Stimulated activated naive CD8-positive, alpha-beta T cell treated with anti-CD3 and anti-CD28 coated beads, Interleukin-15, amount 100 ng/mL, for 72 hours (primary cell): ENCODE measurements around the gene PRR29.
"Not testable (repeated sequence)": the region's sequence is repeated elsewhere in the genome, so short reads cannot be mapped to it uniquely, and the experiment has no call there.

ENCODE experiments used
- ATAC-seq: fragments of 150-1000 bp; cut with Tn5 transposase; 2 replicates; pipeline ENCODE4 v1.10.0; 2021; ENCODE audit warnings: mild to moderate bottlenecking, moderate library complexity
- DNase-seq, 2 donors: peaks; one replicate each; pipeline ENCODE4 v3.0.0; 2021 to 2022
- H3K27ac Mint-ChIP-seq, 2 donors: one replicate each; pipeline ENCODE4 v1.8.0; 2022; ENCODE audit warnings: mild to moderate bottlenecking in 2 of 2, mixed read lengths in 2 of 2, moderate library complexity in 2 of 2
- H3K27me3 Mint-ChIP-seq: one replicate; pipeline ENCODE4 v1.8.0; 2022; ENCODE audit warnings: mixed read lengths
- H3K4me1 Mint-ChIP-seq: one replicate; pipeline ENCODE4 v1.8.0; 2022; ENCODE audit warnings: mild to moderate bottlenecking, mixed read lengths
- H3K4me3 Mint-ChIP-seq, 2 donors: one replicate each; pipeline ENCODE4 v1.8.0; 2022; ENCODE audit warnings: mild to moderate bottlenecking in 2 of 2, mixed read lengths in 2 of 2, moderate library complexity in 1 of 2
- H3K9me3 Mint-ChIP-seq, 2 donors: one replicate each; pipeline ENCODE4 v1.8.0; 2022; ENCODE audit warnings: mixed read lengths in 2 of 2

PRR29 gene

GRCh38 chr17:64015447-64015846 is 17.3 kb downstream of the PRR29 start:
- DNase-seq: no peak
- peak overlapping the region in 1 of 2 donors; percentile 98 for H3K27ac Mint-ChIP-seq
- H3K4me3 Mint-ChIP-seq: peak overlapping the region; percentile 65 to 90
- no peaks in the 10 kb centered on the region for H3K27me3 Mint-ChIP-seq
- H3K4me1 Mint-ChIP-seq: peaks cover 73% of the 10 kb centered on the region
- no peaks in the 10 kb centered on the region for H3K9me3 Mint-ChIP-seq
- no peak for ATAC-seq

GRCh38 chr17:64016231-64016784 is 18.2 kb downstream of the PRR29 start:
- Mint-ChIP-seq H3K27me3 (no peaks in the 10 kb centered on the region), H3K4me1 (peaks cover 73% of the 10 kb centered on the region)
- no peak for ATAC-seq

DNA sequence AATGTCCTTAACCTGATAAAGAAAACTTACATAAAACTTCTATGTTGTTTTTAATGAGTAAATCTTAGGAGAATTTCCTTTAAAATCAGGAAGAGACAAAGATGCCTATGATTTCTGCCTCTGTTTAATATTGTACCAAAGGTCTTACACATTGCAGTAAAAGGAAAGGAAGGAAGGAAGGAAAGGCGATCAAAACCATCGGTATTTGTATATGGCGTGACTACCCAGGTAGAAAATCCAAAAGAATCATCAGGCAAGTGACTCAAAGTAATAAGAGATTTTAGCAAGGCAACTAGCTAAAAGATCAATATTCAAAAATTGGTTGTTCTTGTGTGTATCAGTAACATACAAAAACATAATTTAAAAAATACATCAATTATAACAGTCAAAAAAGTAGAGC is 18.8 kb downstream of the PRR29 start:
- Mint-ChIP-seq H3K9me3 (no peaks in the 10 kb centered on the region), H3K4me3 (peak overlapping the region; percentile 77 to 84), H3K27ac (peak overlapping the region; percentile 48 to 88), H3K4me1 (peaks cover 73% of the 10 kb centered on the region), H3K27me3 (no peaks in the 10 kb centered on the region)
- no peak for DNase-seq
- ATAC-seq: no peak

More at GRCh38 chr17:64016231-64016784, 18.2 kb downstream of the PRR29 start:
- peak overlapping the region; percentile 77 to 84 for H3K4me3 Mint-ChIP-seq
- no peaks in the 10 kb centered on the region for H3K9me3 Mint-ChIP-seq
- peak overlapping the region; percentile 48 to 88 for H3K27ac Mint-ChIP-seq
- no peak for DNase-seq

- DNase-seq (no peak), ATAC-seq (no peak)
- Mint-ChIP-seq H3K4me1 (peaks cover 77% of the 10 kb centered on the region), H3K27ac (peak overlapping the region; percentile 49 to 94), H3K4me3 (peak overlapping the region; percentile 86 to 95), H3K9me3 (no peaks in the 10 kb centered on the region), H3K27me3 (no peaks in the 10 kb centered on the region)
Measured at GRCh38 chr17:64017381-64017980, 19.3 kb downstream of the PRR29 start.

DNA sequence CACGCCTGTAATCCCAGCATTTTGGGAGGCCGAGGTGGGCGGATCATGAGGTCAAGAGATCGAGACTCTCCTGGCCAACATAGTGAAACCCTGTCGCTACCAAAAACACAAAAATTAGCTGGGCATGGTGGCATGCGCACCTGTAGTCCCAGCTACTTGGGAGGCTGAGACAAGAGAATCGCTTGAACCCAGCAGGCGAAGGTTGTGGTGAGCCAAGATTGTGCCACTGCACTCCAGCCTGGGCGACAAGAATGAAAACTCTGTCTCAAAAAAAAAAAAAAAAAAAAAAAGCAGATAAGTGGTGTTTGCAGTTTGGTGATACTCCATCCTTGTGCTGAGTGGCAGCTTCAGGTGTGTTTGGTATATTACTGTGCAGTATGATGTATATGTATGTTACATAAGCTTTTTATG is 21.4 kb downstream of the PRR29 start:
- DNase-seq, H3K9me3 Mint-ChIP-seq, H3K27me3 Mint-ChIP-seq: not testable (repeated sequence)
- Mint-ChIP-seq H3K4me3 (peak overlapping the region; percentile 94 to 95), H3K4me1 (peaks cover 76% of the 10 kb centered on the region), H3K27ac (peak overlapping the region; percentile 94 to 98)
- ATAC-seq: peak; percentile 44

GRCh38 chr17:64020056-64020766 is 22.1 kb downstream of the PRR29 start, which contains the start of gene ICAM2:
Gene ICAM2, minus strand, starts transcription at chr17:64020633. Its CDS starts 13,942 bp downstream, at chr17:64006691.
- H3K4me3 Mint-ChIP-seq: peak within 1 kb of the TSS; percentile 94 to 95
- ATAC-seq (peak; percentile 84), DNase-seq (peak; percentile 79 to 88)
- H3K4me1 Mint-ChIP-seq: peaks cover 76% of the 10 kb centered on the region
- peak within 1 kb of the TSS; percentile 94 to 98 for H3K27ac Mint-ChIP-seq
- H3K27me3 Mint-ChIP-seq: no peaks in the 10 kb centered on the region
- no peaks in the 10 kb centered on the region for H3K9me3 Mint-ChIP-seq

DNA sequence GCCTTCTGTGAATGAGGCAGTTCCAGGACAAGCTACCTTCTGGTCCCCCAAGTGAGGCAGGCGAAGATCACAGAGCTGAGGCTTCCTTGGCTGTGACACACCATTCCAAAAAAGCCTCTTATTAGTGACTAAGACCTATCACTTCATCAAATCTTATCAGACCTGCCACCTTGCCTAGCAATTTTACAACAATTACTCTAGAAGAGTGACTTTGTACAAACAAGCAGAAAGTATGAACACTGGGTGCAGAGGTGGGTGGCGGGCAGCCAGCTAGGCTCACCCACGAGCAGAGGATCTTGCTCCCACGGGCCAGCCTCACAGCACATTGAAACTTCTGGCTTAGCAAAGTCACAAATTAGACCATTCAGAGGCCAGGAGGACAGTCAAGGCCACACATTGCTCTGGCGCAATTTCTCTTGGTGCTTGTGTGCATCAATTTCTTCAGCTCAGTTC is 24.5 kb downstream of the PRR29 start:
- Mint-ChIP-seq H3K9me3 (no peaks in the 10 kb centered on the region), H3K4me1 (peaks cover 76% of the 10 kb centered on the region), H3K27ac (peak overlapping the region; percentile 67 to 89), H3K4me3 (peak overlapping the region; percentile 21 to 46), H3K27me3 (no peaks in the 10 kb centered on the region)
- ATAC-seq: no peak
- DNase-seq: no peak

- Mint-ChIP-seq H3K4me1 (peaks cover 78% of the 10 kb centered on the region), H3K27ac (peak overlapping the region; percentile 55 to 73), H3K9me3 (no peaks in the 10 kb centered on the region), H3K4me3 (peak overlapping the region; percentile 3 to 25), H3K27me3 (no peaks in the 10 kb centered on the region)
- ATAC-seq: no peak
- DNase-seq: no peak
Measured at GRCh38 chr17:64024215-64024654, 26.1 kb downstream of the PRR29 start.

DNA sequence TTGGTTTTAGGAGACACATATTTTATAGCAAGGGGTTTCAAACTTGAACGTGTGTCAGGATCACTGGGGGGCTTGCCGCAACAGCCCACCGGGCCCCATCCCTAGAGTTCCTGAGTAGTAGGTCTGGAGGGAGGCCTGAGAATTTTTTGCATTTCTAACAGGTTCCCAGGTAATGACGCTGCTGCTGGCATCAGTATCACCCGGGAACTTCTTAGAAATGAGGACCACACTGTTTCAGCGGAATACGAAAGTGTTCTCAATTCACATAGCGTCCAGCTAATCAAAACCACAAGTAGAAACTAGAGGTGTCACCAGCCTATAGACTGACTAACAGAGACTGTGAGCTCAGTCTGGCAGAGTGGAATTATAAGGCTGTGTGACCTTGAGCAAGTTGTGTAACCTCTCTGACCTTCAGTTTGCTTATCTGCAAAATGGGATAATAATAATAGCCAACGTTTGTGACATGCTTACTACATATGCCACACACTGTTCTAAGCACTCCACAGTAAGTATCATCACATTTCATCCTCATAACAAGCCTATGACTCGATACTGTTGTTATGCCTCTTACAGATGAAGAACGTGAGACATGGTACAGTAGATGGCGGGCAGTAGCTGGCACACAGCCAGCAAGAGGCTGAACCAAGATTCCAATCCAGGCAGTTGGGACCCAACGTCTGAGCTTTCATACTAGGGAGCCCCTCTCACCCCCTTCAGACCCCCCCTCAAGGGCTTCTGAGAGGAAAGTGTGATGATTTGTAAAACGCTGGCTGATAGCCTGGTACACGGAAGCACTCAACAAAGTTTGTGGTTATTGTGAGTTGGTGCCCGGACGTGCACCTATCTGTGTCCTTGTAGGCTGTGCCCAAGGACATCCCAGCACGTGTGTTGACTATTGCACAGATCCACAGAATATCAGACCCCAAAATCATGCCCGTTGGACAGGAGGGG is 26.9 kb downstream of the PRR29 start:
- H3K9me3 Mint-ChIP-seq: no peaks in the 10 kb centered on the region
- H3K4me1 Mint-ChIP-seq: peaks cover 75% of the 10 kb centered on the region
- DNase-seq (peak; percentile 21 to 29), ATAC-seq (peak; percentile 40)
- H3K27me3 Mint-ChIP-seq: no peaks in the 10 kb centered on the region
- peak overlapping the region; percentile 84 to 85 for H3K4me3 Mint-ChIP-seq
- H3K27ac Mint-ChIP-seq: peak overlapping the region; percentile 60 to 73

DNA sequence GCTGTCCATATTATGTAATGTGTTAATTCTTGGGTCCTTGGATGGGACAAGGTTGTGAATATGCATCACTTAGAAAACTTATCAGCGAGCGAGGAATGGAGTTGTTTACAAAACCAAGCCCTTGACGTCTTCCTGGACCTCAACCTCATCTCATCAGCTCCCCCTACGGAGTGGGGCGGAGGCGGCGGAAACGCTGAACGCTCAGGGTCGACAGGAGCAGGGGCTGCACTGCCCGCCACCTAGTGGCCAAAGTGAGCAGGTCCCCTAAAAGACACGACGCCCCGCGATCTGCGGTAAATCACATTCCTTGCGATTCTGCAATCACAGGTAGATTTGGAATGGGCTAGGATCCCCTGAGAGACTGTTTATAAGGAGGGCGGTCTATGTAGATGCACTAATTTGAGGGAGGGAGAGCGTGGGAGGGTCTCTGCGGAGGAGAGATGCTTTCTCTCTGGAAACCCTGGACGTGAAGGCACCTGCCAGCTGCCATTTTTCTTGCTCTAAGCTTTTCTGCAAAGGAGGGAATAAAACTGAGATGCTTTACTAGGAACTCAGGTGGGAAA is 27.7 kb downstream of the PRR29 start:
- peak; percentile 89 for ATAC-seq
- no peaks in the 10 kb centered on the region for H3K27me3 Mint-ChIP-seq
- H3K9me3 Mint-ChIP-seq: no peaks in the 10 kb centered on the region
- peak; percentile 87 to 92 for DNase-seq
- H3K27ac Mint-ChIP-seq: peak overlapping the region; percentile 60 to 62
- H3K4me1 Mint-ChIP-seq: peaks cover 69% of the 10 kb centered on the region
- peak overlapping the region; percentile 84 to 85 for H3K4me3 Mint-ChIP-seq

GRCh38 chr17:64028874-64029464 is 30.8 kb downstream of the PRR29 start:
- Mint-ChIP-seq H3K27ac (no peak overlapping the region), H3K4me1 (peaks cover 40% of the 10 kb centered on the region), H3K9me3 (no peaks in the 10 kb centered on the region), H3K4me3 (no peak overlapping the region), H3K27me3 (no peaks in the 10 kb centered on the region)
- DNase-seq (peak; percentile 47 to 67), ATAC-seq (peak; percentile 46)

GRCh38 chr17:64032081-64032480 is 33.9 kb downstream of the PRR29 start:
- DNase-seq (no peak), ATAC-seq (no peak)
- H3K9me3 Mint-ChIP-seq: no peaks in the 10 kb centered on the region
- no peak overlapping the region for H3K27ac Mint-ChIP-seq
- H3K4me1 Mint-ChIP-seq: peaks cover 14% of the 10 kb centered on the region
- no peak overlapping the region for H3K4me3 Mint-ChIP-seq
- no peaks in the 10 kb centered on the region for H3K27me3 Mint-ChIP-seq

DNA sequence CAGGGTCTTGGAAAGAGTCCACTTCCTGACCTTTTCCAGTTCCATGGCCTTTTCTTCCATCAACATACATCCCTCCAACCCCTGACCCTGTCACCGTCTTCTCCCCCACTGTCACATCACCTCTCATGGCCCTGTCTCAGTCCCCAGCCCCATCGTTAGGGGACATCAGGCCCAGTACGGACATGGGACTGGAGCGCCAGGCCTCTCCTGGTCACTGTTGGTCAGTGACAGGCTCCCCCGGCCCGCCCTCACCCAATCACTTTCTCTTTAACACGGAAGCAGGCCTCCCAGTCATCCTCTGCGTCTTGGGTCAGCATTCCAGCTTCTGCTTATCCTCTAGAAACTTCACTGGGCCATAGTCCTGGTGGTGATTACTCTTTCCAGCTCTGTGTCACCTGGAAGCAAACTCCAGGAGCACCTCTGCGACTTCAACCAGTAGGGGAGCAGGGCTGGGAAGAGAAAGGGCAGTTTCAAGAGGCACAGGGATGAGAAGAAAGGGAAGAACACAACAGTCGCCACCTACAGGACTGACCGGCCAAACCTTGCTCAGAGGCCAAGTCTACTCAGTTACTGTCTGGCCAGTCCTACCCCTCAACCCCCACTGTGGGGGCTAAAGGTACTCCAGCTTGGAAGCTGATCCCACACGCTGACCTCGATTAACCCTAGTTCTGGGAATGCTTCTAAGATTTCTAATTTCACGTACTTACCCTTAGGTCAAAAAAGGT is 38.2 kb downstream of the PRR29 start:
- DNase-seq: no peak
- no peak overlapping the region for H3K27ac Mint-ChIP-seq
- H3K4me3 Mint-ChIP-seq: no peak overlapping the region
- no peaks in the 10 kb centered on the region for H3K4me1 Mint-ChIP-seq
- no peaks in the 10 kb centered on the region for H3K27me3 Mint-ChIP-seq
- H3K9me3 Mint-ChIP-seq: no peaks in the 10 kb centered on the region
- no peak for ATAC-seq

GRCh38 chr17:64037180-64037579 is 39.0 kb downstream of the PRR29 start:
- Mint-ChIP-seq H3K4me3 (no peak overlapping the region), H3K4me1 (peaks cover 5% of the 10 kb centered on the region), H3K9me3 (no peaks in the 10 kb centered on the region), H3K27me3 (no peaks in the 10 kb centered on the region), H3K27ac (peak overlapping the region in 1 of 2 donors; percentile 38)
- DNase-seq (no peak), ATAC-seq (no peak)
